GM23248 (cell line): ENCODE measurements around the gene PRG2.

Experiments
- EZH2 ChIP-seq: fragments of 200-600 bp; sonication (generic); IDR thresholded peaks from 2 replicates; pipeline ENCODE4 v1.6.1; 2018; ENCODE audit warnings: antibody characterized with exemption, mild to moderate bottlenecking; ENCODE audit not compliant: insufficient read depth, poor library complexity, severe bottlenecking
- EZH2phosphoT487 ChIP-seq: fragments of 200-600 bp; sonication (generic); IDR thresholded peaks from 2 replicates; pipeline ENCODE4 v1.6.1; 2018; ENCODE audit warnings: antibody characterized with exemption, moderate library complexity, mild to moderate bottlenecking, low read depth; ENCODE audit not compliant: insufficient read depth

DNA sequence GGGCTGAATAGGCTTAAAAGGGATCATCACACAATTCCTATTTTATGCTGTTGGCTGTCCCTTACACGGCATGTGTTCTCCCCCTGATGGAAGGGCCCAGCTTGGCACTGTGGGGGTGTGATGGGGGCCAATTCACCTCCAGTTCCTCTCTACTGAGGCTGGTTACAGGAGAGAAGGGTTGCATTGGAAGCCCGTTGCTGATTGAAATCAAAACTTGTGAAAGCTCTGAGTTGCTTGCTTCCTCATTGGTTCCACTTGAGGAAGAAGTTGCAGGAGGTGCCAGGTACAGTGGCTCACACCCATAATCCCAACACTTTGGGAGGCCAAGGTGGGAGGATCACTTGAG, 13.3 kb upstream of the PRG2 start:
- no peak for TF ChIP-seq EZH2
- TF ChIP-seq EZH2phosphoT487: no peak
